ENCODE results near the gene SOS2. TPM values are rescaled to one million over a fixed set of nuclear protein-coding genes. Genes with fewer than 3 reads are reported as not detected.
A peak's percentile ranks its signal among the peaks of the same experiment; 100 is the strongest.

SOS2 gene
- total and polyA plus RNA-seq, 2 of the 4 experiments (the other 2 are of a cell fraction) = 6.3 to 10.9 TPM

DNA sequence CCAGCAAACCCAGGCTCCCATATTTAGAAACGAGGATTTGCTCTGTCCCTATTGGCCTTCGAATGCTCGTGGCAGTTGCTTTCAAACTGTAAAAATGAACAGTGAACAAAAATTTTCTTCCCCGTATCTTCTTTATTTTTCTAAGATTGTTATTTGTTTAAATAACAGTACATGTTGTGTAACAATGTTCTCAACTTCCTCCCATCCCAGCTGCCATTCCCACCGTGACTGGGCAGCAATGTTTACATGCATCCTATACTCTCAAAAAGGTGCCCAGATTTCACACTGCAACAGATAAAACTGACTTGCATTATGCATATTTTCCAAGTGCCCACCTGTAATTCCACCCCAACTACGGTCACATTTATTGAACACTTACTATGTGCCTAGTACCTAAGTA is 127.8 kb downstream of the SOS2 start:
- Histone ChIP-seq H3K4me3 (ENCODE audit: insufficient read depth, low read depth, low read length) (no peak overlapping the region), H3K4me2 (ENCODE audit: low read depth, low read length) (no peak overlapping the region), H2BK5ac (ENCODE audit: low read depth, low read length, poor library complexity, severe bottlenecking) (no peak overlapping the region), H2AK5ac (ENCODE audit: low read depth, low read length) (no peak overlapping the region), H3K18ac (ENCODE audit: low read depth, low read length) (0 out of 2 replicates have a peak overlapping the region, but pooled peaks have one; percentile 28), H3K9ac (ENCODE audit: low read depth, low read length) (no peak overlapping the region), H3K36me3 (ENCODE audit: control insufficient read depth, insufficient read depth, low read length) (peaks cover 6% of the 10 kb centered on the region), H2AFZ (replicated peaks; ENCODE audit: low read length, poor library complexity) (no peak overlapping the region), H2BK120ac (ENCODE audit: low read depth, low read length) (no peak overlapping the region), H4K8ac (ENCODE audit: low read depth in 2 of 2, low read length in 2 of 2) (no peak overlapping the region), H3K9me3 (ENCODE audit: control insufficient read depth, insufficient read depth, low read length) (no peaks in the 10 kb centered on the region), H2BK20ac (ENCODE audit: low read depth, low read length) (no peak overlapping the region), H3K4ac (ENCODE audit: low read depth, low read length) (no peak overlapping the region), H4K91ac (ENCODE audit: insufficient read depth, low read depth, low read length) (no peak overlapping the region; the same call in 1 of the 2 replicates), H3K14ac (replicated peaks; ENCODE audit: low read depth, low read length) (no peak overlapping the region), H4K20me1 (ENCODE audit: insufficient read depth, low read length) (no peaks in the 10 kb centered on the region), H2AK9ac (replicated peaks; ENCODE audit: low read depth, low read length, poor library complexity) (no peak overlapping the region), H3K56ac (ENCODE audit: extremely low read depth, insufficient read depth, low read length) (no peak overlapping the region), H3K79me1 (ENCODE audit: low read depth in 1 of 2, low read length in 2 of 2) (peaks cover 0 to 5% of the 10 kb centered on the region in 2 experiments; a peak in 2 of 4 replicates), H2BK15ac (ENCODE audit: low read depth, low read length) (no peak overlapping the region), H3K27ac (ENCODE audit: insufficient read depth, low read length) (peak overlapping the region; percentile 26; the same call in 1 of the 2 replicates), H3K23ac (ENCODE audit: low read depth, low read length) (no peak overlapping the region), H4K5ac (ENCODE audit: low read depth, low read length) (peak overlapping the region; percentile 30; the same call in 1 of the 2 replicates), H3K27me3 (ENCODE audit: control insufficient read depth, insufficient read depth, low read length) (no peaks in the 10 kb centered on the region), H3K9me1 (ENCODE audit: insufficient read depth, low read length) (peaks cover 5% of the 10 kb centered on the region), H3K4me1 (ENCODE audit: control insufficient read depth, insufficient read depth, low read length) (0 out of 2 replicates have a peak, but pooled peaks cover 2% of the 10 kb centered on the region)
- TF ChIP-seq RCOR1 (IDR thresholded peaks at IDR 0.05; ENCODE audit: insufficient replicate concordance, low read length) (no peak), CEBPB (IDR thresholded peaks at IDR 0.05; ENCODE audit: low read depth, low read length) (peak; percentile 52)
- no TSS peak for BruUV-seq (replicated peaks)
- dilution Hi-C loops (cut with HindIII; ENCODE audit: low sequenced_read_pairs, unreplicated experiment) (no loop called here), in situ Hi-C loops (cut with MboI; ENCODE audit: low sequenced_read_pairs) (no loop called here), intact Hi-C loops (cut with micrococcal nuclease) (loop anchor here (5.0 kb wide), 1 partner anchor 101 kb away; no protein-coding TSS in a partner anchor)
- DNase-seq (peak; percentile 43), ATAC-seq (ENCODE audit: low read depth) (peak; percentile 44)
- POLR2A ChIA-PET (ENCODE audit: unreplicated experiment) = interaction anchor here (0.8 to 1.7 kb wide), 2 partner anchors 100 to 241 kb away, joined by 5 read pairs; no protein-coding TSS in a partner anchor
- WGBS, 2 experiments (ENCODE audit: extremely low coverage in 2 of 2, insufficient read length in 1 of 2) = 17% methylated on average over 1 of the region's 6 CpGs; no CpG with 5 or more reads in 1 of the 2 experiments
- CTCF ChIA-PET = interaction anchor here (0.6 to 1.6 kb wide), 3 partner anchors 70 to 241 kb away, joined by 3 to 6 read pairs (median 4); no protein-coding TSS in a partner anchor
